K562 (cell line): ENCODE data around the gene HS3ST3A1. TPM values are rescaled to one million over a fixed set of nuclear protein-coding genes. Genes with fewer than 3 reads are reported as not detected.

ENCODE experiments used
- ATAC-seq: fragments of 200-7000 bp; cut with Tn5 transposase; 3 replicates; pipeline ENCODE4 v1.9.1; 2020; ENCODE audit warnings: moderate library complexity
- BruUV-seq: library from RNA; stranded (reverse); fragments of 400-500 nt; replicated peaks from 2 replicates; lab custom pipeline; 2021; lab: Mats Ljungman, UMichigan
- CTCF ChIA-PET: fragments of 300-600 bp; formaldehyde crosslinking; extraction: SDS; loops from one replicate; lab custom pipeline; 2021; ENCODE audit warnings: low intra/inter-chr PET ratio; lab: Yijun Ruan, JAX
- POLR2A ChIA-PET: fragments of 300-600, 350-650 bp; sonication (Branson Sonifier 250); formaldehyde crosslinking; extraction: SDS; loops from one replicate; lab custom pipeline; 2021; ENCODE audit warnings: antibody characterized with exemption, inconsistent platforms; lab: Yijun Ruan, JAX
- DNase-seq, 4 experiments: peaks; one replicate each; pipeline versions ENCODE4 v3.0.0 to v3.0.0-alpha.2; 2011 to 2018; ENCODE audit warnings: low spot score in 3 of 4, mixed read lengths in 3 of 4; ENCODE audit errors: extremely low read depth in 1 of 4
- FAIRE-seq: peaks from 2 replicates; lab custom pipeline; 2011; peaks lifted over from hg19 to GRCh38; lab: Jason Lieb, UNC
- H2AFZ ChIP-seq: 2 replicates; pipeline ENCODE4 v1.6.0; 2011; ENCODE audit warnings: low read depth, low read length, control low read depth, inconsistent platforms
- H3K27ac ChIP-seq: fragments of 200-600 bp; 3 replicates; pipeline ENCODE4 v1.8.0; 2011; ENCODE audit warnings: low read depth, mild to moderate bottlenecking, control low read depth, inconsistent platforms, low read length, moderate library complexity, mixed read lengths; ENCODE audit errors: extremely low read depth
- H3K27me3 ChIP-seq, 2 experiments: fragments of 300-600 bp in 1 of 2; 2 replicates in 1 of 2; 3 replicates in 1 of 2; pipeline versions ENCODE4 v1.6.0 to v1.8.0; 2011; ENCODE audit warnings: inconsistent platforms in 2 of 2, low read length in 2 of 2, mild to moderate bottlenecking in 1 of 2, mixed read lengths in 1 of 2, moderate library complexity in 1 of 2; ENCODE audit not compliant: control insufficient read depth in 2 of 2, insufficient read depth in 2 of 2
- H3K36me3 ChIP-seq: fragments of 300-600 bp; 3 replicates; pipeline ENCODE4 v1.8.0; 2011; ENCODE audit warnings: mild to moderate bottlenecking, low read length, inconsistent platforms; ENCODE audit not compliant: control insufficient read depth, insufficient read depth
- H3K4me1 ChIP-seq, 2 experiments: fragments of 200-600 bp in 1 of 2; replicated peaks in 1 of 2; 2 replicates in 1 of 2; 3 replicates in 1 of 2; pipeline versions ENCODE4 v1.5.1 to v1.8.0; 2011; ENCODE audit warnings: inconsistent platforms in 2 of 2, low read length in 2 of 2, mild to moderate bottlenecking in 1 of 2, mixed read lengths in 1 of 2, moderate library complexity in 1 of 2; ENCODE audit not compliant: control insufficient read depth in 2 of 2, insufficient read depth in 2 of 2
- H3K4me2 ChIP-seq: 2 replicates; pipeline ENCODE4 v1.6.1; 2011; ENCODE audit warnings: low read length, control low read depth, inconsistent platforms, mixed read lengths; ENCODE audit not compliant: insufficient read depth
- H3K4me3 ChIP-seq: fragments of 200-600 bp; sonication (generic), shearing (Covaris generic); 2 replicates; pipeline ENCODE4 v1.5.1; 2016; ENCODE audit warnings: control low read depth, inconsistent platforms
- H3K79me2 ChIP-seq: fragments of 200-600 bp; 3 replicates; pipeline ENCODE4 v1.8.0; 2011; ENCODE audit warnings: low read length, inconsistent platforms; ENCODE audit not compliant: control insufficient read depth, insufficient read depth
- H3K9ac ChIP-seq, 2 experiments: 2 replicates each; pipeline versions ENCODE4 v1.6.0 to v1.6.1; 2011; ENCODE audit warnings: low read depth in 2 of 2, low read length in 2 of 2, control low read depth in 1 of 2, inconsistent platforms in 1 of 2, mild to moderate bottlenecking in 1 of 2, mixed read lengths in 1 of 2; ENCODE audit not compliant: insufficient read depth in 1 of 2
- H3K9me1 ChIP-seq: one replicate; pipeline ENCODE4 v1.6.0; 2011; ENCODE audit warnings: inconsistent platforms, mild to moderate bottlenecking, low read length, moderate library complexity; ENCODE audit not compliant: control insufficient read depth, insufficient read depth
- H3K9me3 ChIP-seq: replicated peaks from 2 replicates; pipeline ENCODE4 v1.5.1; 2011; ENCODE audit warnings: low read depth, low read length, inconsistent platforms; ENCODE audit not compliant: control insufficient read depth, insufficient read depth
- H4K20me1 ChIP-seq: replicated peaks from 2 replicates; pipeline ENCODE4 v1.6.1; 2011; ENCODE audit warnings: low read length, inconsistent platforms, mixed read lengths; ENCODE audit not compliant: control insufficient read depth, insufficient read depth
- BRD4 ChIP-seq: fragments of 200-600 bp; sonication (generic); IDR thresholded peaks from 2 replicates; pipeline ENCODE4 v1.6.1; 2017; ENCODE audit warnings: inconsistent platforms
- BRF1 ChIP-seq: IDR thresholded peaks from 3 replicates; pipeline ENCODE4 v1.6.1; 2011; ENCODE audit warnings: borderline replicate concordance, mild to moderate bottlenecking; ENCODE audit not compliant: insufficient read length; ENCODE audit errors: extremely low read depth
- CHD2 ChIP-seq: IDR thresholded peaks from 2 replicates; pipeline ENCODE4 v1.6.1; 2011; ENCODE audit warnings: low read depth, low read length
- L3MBTL2 ChIP-seq: fragments of 450-650 bp; IDR thresholded peaks from 2 replicates; pipeline ENCODE4 v1.6.1; 2016; ENCODE audit warnings: mild to moderate bottlenecking, moderate library complexity
- RBM25 ChIP-seq: fragments of 200-400 bp; formaldehyde crosslinking; IDR thresholded peaks from 2 replicates; pipeline ENCODE4 v1.6.1; 2018; ENCODE audit warnings: low read length, low read depth, moderate library complexity; ENCODE audit not compliant: severe bottlenecking
- SIRT6 ChIP-seq: IDR thresholded peaks from one replicate; pipeline ENCODE4 v1.6.1; 2012; ENCODE audit warnings: low read depth, mild to moderate bottlenecking, control low read depth, inconsistent platforms, low read length, moderate library complexity
- SRSF1 ChIP-seq: fragments of 200-400 bp; formaldehyde crosslinking; IDR thresholded peaks from 2 replicates; pipeline ENCODE4 v1.6.1; 2017; ENCODE audit warnings: mild to moderate bottlenecking, low read depth, low read length, moderate library complexity
- TEAD4 ChIP-seq, 2 experiments: sonication (generic) in 1 of 2; formaldehyde crosslinking in 1 of 2; IDR thresholded peaks; 2 replicates each; pipeline versions ENCODE4 v1.6.1 to v1.8.0; 2012 to 2022; ENCODE audit warnings: borderline replicate concordance in 1 of 2, inconsistent platforms in 1 of 2, low read length in 1 of 2, mild to moderate bottlenecking in 1 of 2, missing genetic modification reagents in 1 of 2
- TGIF2 ChIP-seq: sonication (generic); formaldehyde crosslinking; IDR thresholded peaks from 2 replicates; pipeline ENCODE4 v1.8.1; 2022; ENCODE audit warnings: mild to moderate bottlenecking, missing genetic modification reagents, moderate library complexity
- THRAP3 ChIP-seq: fragments of 450-650 bp; IDR thresholded peaks from 2 replicates; pipeline ENCODE4 v1.6.1; 2016; ENCODE audit warnings: mild to moderate bottlenecking, inconsistent platforms, borderline replicate concordance
- U2AF2 ChIP-seq: fragments of 200-400 bp; formaldehyde crosslinking; optimal IDR thresholded peaks from 2 replicates; pipeline ENCODE3; 2017; ENCODE audit warnings: low read depth, mild to moderate bottlenecking, low read length
- ZBTB7A ChIP-seq: IDR thresholded peaks from 2 replicates; pipeline ENCODE4 v1.6.1; 2011; ENCODE audit warnings: low read depth, mild to moderate bottlenecking, low read length, moderate library complexity, borderline replicate concordance; ENCODE audit not compliant: control insufficient read depth
- ZNF3 ChIP-seq: fragments of 250-450 bp; sonication (Bioruptor Pico); IDR thresholded peaks from 2 replicates; pipeline ENCODE4 v1.5.0; 2021; ENCODE audit warnings: mild to moderate bottlenecking, moderate library complexity
- ZNF707 ChIP-seq: fragments of 250-450 bp; sonication (Bioruptor Pico); conservative IDR thresholded peaks from 2 replicates; pipeline ENCODE4 v1.8.0; 2022; ENCODE audit warnings: inconsistent platforms, mild to moderate bottlenecking, moderate library complexity
- WGBS: fragments of 100-300 bp; shearing (Covaris generic); methylation state at CpG from one replicate; pipeline ENCODE4 v1.1.6; 2016; ENCODE audit warnings: low coverage, mixed read lengths; ENCODE audit not compliant: insufficient coverage; ENCODE audit errors: missing lambda C conversion rate; 5-methylcytosine and 5-hydroxymethylcytosine counted together
- in situ Hi-C: fragments of 300-500 bp; cut with MboI; formaldehyde crosslinking; loops from 4 replicates; pipeline ENCODE4 v1.15.0; 2018; ENCODE audit warnings: inconsistent platforms, mixed read lengths
- intact Hi-C: fragments of 100-400 bp; cut with micrococcal nuclease; formaldehyde crosslinking; loops from 2 replicates; pipeline ENCODE4 v1.14.2; 2022
- polyA plus RNA-seq, 8 experiments: library from polyadenylated mRNA; depleted of rRNA in 4 of 8; stranded (reverse) in 5 of 8; unstranded in 3 of 8; fragments of >200 nt; fragmentation: Nextera tagmentation in 2 of 8; fragmentation: Illumina TruSeq in 1 of 8; extraction: Ambion mirVana in 2 of 8; extraction: Trizol in 1 of 8; gene quantifications; 2 replicates each; pipeline versions ENCODE4 v1.2.1 to v1.2.3, GENCODE V29; 2011 to 2014; ENCODE audit warnings: inconsistent platforms in 1 of 8, missing spikeins in 1 of 8
- total RNA-seq, 7 experiments: library from RNA; depleted of rRNA in 6 of 7; stranded (reverse); fragments of >200 nt in 6 of 7; fragmentation: Illumina TruSeq in 2 of 7; extraction: Trizol in 2 of 7; gene quantifications; 2 replicates each; pipeline versions ENCODE4 v1.2.1 to v1.2.3, GENCODE V29; 2011 to 2021; ENCODE audit warnings: low replicate concordance in 1 of 7
- TF ChIP-seq, protein P1 (sequence below): sonication (generic); formaldehyde crosslinking; IDR thresholded peaks from 2 replicates; pipeline ENCODE4 v1.8.0; 2022; ENCODE audit warnings: missing genetic modification reagents, mild to moderate bottlenecking, moderate library complexity, borderline replicate concordance
- TF ChIP-seq, protein P2 (sequence below): fragments of 250-450 bp; sonication (Bioruptor Pico); IDR thresholded peaks from 2 replicates; pipeline ENCODE4 v1.5.0; 2021

The HS3ST3A1 gene
- total and polyA plus RNA-seq, 9 of the 15 experiments (the other 6 are each of a cell fraction or from before 2014, with no cell fraction given) = 0.25 to 14.8 (median 2.3) TPM

DNA sequence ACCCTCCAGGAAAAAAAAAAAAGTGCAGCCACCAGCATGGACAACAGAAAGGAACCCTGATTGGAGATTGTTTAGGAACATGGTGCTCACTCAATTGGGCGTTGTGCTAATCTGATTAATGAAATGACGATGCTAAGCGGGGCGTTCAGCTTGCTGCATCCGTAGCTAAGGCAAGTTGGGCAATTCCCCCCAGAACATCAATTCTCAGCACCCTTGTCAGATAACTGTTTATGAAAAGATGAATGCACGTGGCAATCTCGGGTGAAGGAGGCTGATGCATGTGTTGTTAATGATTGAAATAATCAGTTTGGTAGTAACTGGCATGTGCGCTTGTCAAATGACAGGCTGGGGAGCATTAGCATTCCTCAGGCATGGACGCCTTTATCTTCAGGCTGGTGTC is 57.0 kb downstream of the HS3ST3A1 start:
- Histone ChIP-seq H3K9ac (no peak overlapping the region), H3K79me2 (0 out of 3 replicates have a peak, but pooled peaks cover 7% of the 10 kb centered on the region), H3K9me3 (no peaks in the 10 kb centered on the region; the same call in 1 of the 2 replicates), H3K4me2 (no peak overlapping the region), H3K9me1 (no peaks in the 10 kb centered on the region), H3K4me1 (peaks cover 0 to 17% of the 10 kb centered on the region in 2 experiments; a peak in 4 of 5 replicates), H3K27me3 (no peaks in the 10 kb centered on the region), H3K4me3 (no peak overlapping the region), H2AFZ (no peak overlapping the region), H4K20me1 (no peaks in the 10 kb centered on the region), H3K36me3 (peaks cover 8% of the 10 kb centered on the region; the same call in 1 of the 3 replicates), H3K27ac (no peak overlapping the region)
- 52% methylated on average over 9 of the region's 9 CpGs for whole genome bisulfite sequencing
- in situ Hi-C loops = no loop called here
- TF ChIP-seq L3MBTL2 (no peak), TGIF2 (no peak), THRAP3 (no peak), RBM25 (no peak), BRD4 (no peak), ZNF707 (CRISPR knock-in tag) (no peak), ZBTB7A (no peak), TEAD4 (IDR thresholded peaks at IDR 0.05; ENCODE audit: low read length) (no peak), TEAD4 (CRISPR knock-in tag; IDR thresholded peaks at IDR 0.05; ENCODE audit: borderline replicate concordance) (no peak), SRSF1 (no peak), BRF1 (no peak), ZNF3 (CRISPR knock-in tag) (no peak), U2AF2 (no peak), SIRT6 (no peak), CHD2 (no peak)
- TF ChIP-seq, protein P1, sequence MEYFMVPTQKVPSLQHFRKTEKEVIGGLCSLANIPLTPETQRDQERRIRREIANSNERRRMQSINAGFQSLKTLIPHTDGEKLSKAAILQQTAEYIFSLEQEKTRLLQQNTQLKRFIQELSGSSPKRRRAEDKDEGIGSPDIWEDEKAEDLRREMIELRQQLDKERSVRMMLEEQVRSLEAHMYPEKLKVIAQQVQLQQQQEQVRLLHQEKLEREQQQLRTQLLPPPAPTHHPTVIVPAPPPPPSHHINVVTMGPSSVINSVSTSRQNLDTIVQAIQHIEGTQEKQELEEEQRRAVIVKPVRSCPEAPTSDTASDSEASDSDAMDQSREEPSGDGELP (CRISPR knock-in tag) = no peak
- TF ChIP-seq, protein P2, sequence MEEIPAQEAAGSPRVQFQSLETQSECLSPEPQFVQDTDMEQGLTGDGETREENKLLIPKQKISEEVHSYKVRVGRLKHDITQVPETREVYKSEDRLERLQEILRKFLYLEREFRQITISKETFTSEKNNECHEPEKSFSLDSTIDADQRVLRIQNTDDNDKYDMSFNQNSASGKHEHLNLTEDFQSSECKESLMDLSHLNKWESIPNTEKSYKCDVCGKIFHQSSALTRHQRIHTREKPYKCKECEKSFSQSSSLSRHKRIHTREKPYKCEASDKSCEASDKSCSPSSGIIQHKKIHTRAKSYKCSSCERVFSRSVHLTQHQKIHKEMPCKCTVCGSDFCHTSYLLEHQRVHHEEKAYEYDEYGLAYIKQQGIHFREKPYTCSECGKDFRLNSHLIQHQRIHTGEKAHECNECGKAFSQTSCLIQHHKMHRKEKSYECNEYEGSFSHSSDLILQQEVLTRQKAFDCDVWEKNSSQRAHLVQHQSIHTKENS (CRISPR knock-in tag) = no peak
- intact Hi-C loops = no loop called here
- FAIRE-seq = no peak
- no TSS peak for BruUV-seq
- POLR2A ChIA-PET = interaction anchor here (0.8 to 1.0 kb wide), 2 partner anchors 17 to 158 kb away, joined by 3 read pairs; no protein-coding TSS in a partner anchor
- CTCF ChIA-PET = no interaction called here
- ATAC-seq = no peak
- no peak for DNase-seq
